Smooth muscle cell (in vitro differentiated cells): ENCODE results near the gene URB1. TPM values are rescaled to one million over a fixed set of nuclear protein-coding genes. Genes with fewer than 3 reads are reported as not detected.

Experiments
- DNase-seq: peaks from one replicate; lab custom pipeline; 2025; ENCODE audit not compliant: unreplicated experiment; lab: John Stamatoyannopoulos, UW
- H2AFZ ChIP-seq: fragments of 200-600 bp; sonication (generic); 2 replicates; pipeline ENCODE4 v1.6.0; 2016; ENCODE audit warnings: antibody characterized with exemption, low read depth, mild to moderate bottlenecking
- H3F3A ChIP-seq: fragments of 200-600 bp; sonication (generic); 2 replicates; pipeline ENCODE4 v1.6.0; 2017; ENCODE audit warnings: antibody characterized with exemption, low read depth
- H3K27ac ChIP-seq: fragments of 200-600 bp; sonication (generic); 2 replicates; pipeline ENCODE4 v1.5.1; 2016; ENCODE audit warnings: low read depth, mild to moderate bottlenecking
- H3K27me3 ChIP-seq: fragments of 200-600 bp; sonication (generic); 2 replicates; pipeline ENCODE4 v1.6.1; 2016; ENCODE audit warnings: low read depth, mild to moderate bottlenecking
- H3K36me3 ChIP-seq: fragments of 200-600 bp; sonication (generic); 2 replicates; pipeline ENCODE4 v1.5.1; 2016; ENCODE audit warnings: low read depth
- H3K4me1 ChIP-seq: fragments of 200-600 bp; sonication (generic); 2 replicates; pipeline ENCODE4 v1.5.1; 2016; ENCODE audit warnings: low read depth
- H3K4me2 ChIP-seq: fragments of 200-600 bp; sonication (generic); 2 replicates; pipeline ENCODE4 v1.6.0; 2016; ENCODE audit warnings: mild to moderate bottlenecking
- H3K4me3 ChIP-seq: fragments of 200-600 bp; sonication (generic); 2 replicates; pipeline ENCODE4 v1.5.1; 2016; ENCODE audit warnings: mild to moderate bottlenecking
- H3K79me2 ChIP-seq: fragments of 200-600 bp; sonication (generic); 2 replicates; pipeline ENCODE4 v1.6.0; 2016; ENCODE audit warnings: low read depth, mild to moderate bottlenecking
- H3K9ac ChIP-seq: fragments of 200-600 bp; sonication (generic); 2 replicates; pipeline ENCODE4 v1.6.0; 2016; ENCODE audit warnings: low read depth
- H3K9me3 ChIP-seq: fragments of 200-600 bp; sonication (generic); replicated peaks from 2 replicates; pipeline ENCODE4 v1.5.1; 2016; ENCODE audit warnings: low read depth
- H4K20me1 ChIP-seq: fragments of 200-600 bp; sonication (generic); 2 replicates; pipeline ENCODE4 v1.6.0; 2016; ENCODE audit warnings: low read depth
- CTCF ChIP-seq: fragments of 200-600 bp; sonication (generic); IDR thresholded peaks from 2 replicates; pipeline ENCODE4 v1.5.1; 2017; ENCODE audit warnings: borderline replicate concordance, mild to moderate bottlenecking, antibody characterized with exemption; ENCODE audit not compliant: insufficient read depth, poor library complexity, severe bottlenecking
- WGBS: methylation state at CpG from one replicate; pipeline ENCODE4 v1.1.7; 2016; ENCODE audit warnings: low lambda C conversion rate; 5-methylcytosine and 5-hydroxymethylcytosine counted together
- polyA plus RNA-seq: library from polyadenylated mRNA; unstranded; fragments of >200 nt; fragmentation: Nextera tagmentation; extraction: Ambion mirVana; gene quantifications from 2 replicates; pipeline ENCODE4 v1.2.1, GENCODE V29; 2016
- total RNA-seq: library from RNA; depleted of rRNA; stranded (reverse); fragments of >200 nt; gene quantifications from 2 replicates; pipeline ENCODE4 v1.2.3, GENCODE V29; 2014

URB1 gene
- total and polyA plus RNA-seq, 2 experiments from 2014 or later = 2.8 to 6.2 TPM

- TF ChIP-seq CTCF = no peak
- no peaks in the 10 kb centered on the region for H3K9me3 ChIP-seq
- no peak overlapping the region for H3K4me3 ChIP-seq
- no peaks in the 10 kb centered on the region for H3F3A ChIP-seq
- H3K27ac ChIP-seq = no peak overlapping the region
- no peak for DNase-seq
- H3K79me2 ChIP-seq = no peaks in the 10 kb centered on the region
- H4K20me1 ChIP-seq = no peaks in the 10 kb centered on the region
- H3K4me1 ChIP-seq = no peaks in the 10 kb centered on the region
- H3K9ac ChIP-seq = no peak overlapping the region
- H3K27me3 ChIP-seq = no peaks in the 10 kb centered on the region
- WGBS = 94% methylated on average over 9 of the region's 9 CpGs
- no peak overlapping the region for H2AFZ ChIP-seq
- H3K4me2 ChIP-seq = no peak overlapping the region
- H3K36me3 ChIP-seq = peaks cover 19% of the 10 kb centered on the region
Measured at GRCh38 chr21:32368386-32368785, 24.4 kb downstream of the URB1 start.

DNA sequence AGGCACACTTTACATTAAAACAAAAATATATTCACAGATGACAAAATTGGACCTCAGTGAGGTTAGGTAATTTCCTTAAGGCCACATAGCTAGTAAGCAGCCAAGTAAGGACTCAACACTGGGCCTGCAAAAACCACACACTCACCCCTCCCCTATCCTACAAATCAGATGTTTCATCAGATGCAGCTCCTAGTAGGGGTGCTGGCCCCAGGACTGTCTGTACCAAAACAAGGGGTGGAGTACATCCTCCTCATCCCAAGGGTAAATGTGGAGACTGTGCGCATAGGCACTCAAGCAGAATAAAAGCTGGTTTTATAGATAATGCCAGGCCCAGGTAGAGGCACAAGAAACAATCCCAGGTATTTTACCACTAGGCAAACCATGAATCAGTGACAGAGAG, 25.7 kb downstream of the URB1 start:
- Histone ChIP-seq H3K4me1 (no peaks in the 10 kb centered on the region), H3K79me2 (no peaks in the 10 kb centered on the region), H3K4me3 (no peak overlapping the region), H3K36me3 (peaks cover 11% of the 10 kb centered on the region), H3F3A (no peaks in the 10 kb centered on the region), H3K9me3 (no peaks in the 10 kb centered on the region), H3K27ac (no peak overlapping the region), H4K20me1 (no peaks in the 10 kb centered on the region), H3K27me3 (no peaks in the 10 kb centered on the region), H2AFZ (no peak overlapping the region), H3K4me2 (no peak overlapping the region), H3K9ac (no peak overlapping the region)
- DNase-seq = no peak
- TF ChIP-seq CTCF = no peak
- 100% methylated on average over 1 of the region's 1 CpG for WGBS

- H3K27ac ChIP-seq = no peak overlapping the region
- H3K4me1 ChIP-seq = no peaks in the 10 kb centered on the region
- H2AFZ ChIP-seq = no peak overlapping the region
- no peak overlapping the region for H3K4me2 ChIP-seq
- H3K4me3 ChIP-seq = no peak overlapping the region
- H3K79me2 ChIP-seq = no peaks in the 10 kb centered on the region
- DNase-seq = no peak
- WGBS = 93% methylated on average over 4 of the region's 4 CpGs
- no peak overlapping the region for H3K9ac ChIP-seq
- H3K9me3 ChIP-seq = no peaks in the 10 kb centered on the region
- peaks cover 11% of the 10 kb centered on the region for H3K36me3 ChIP-seq
- no peaks in the 10 kb centered on the region for H4K20me1 ChIP-seq
- no peaks in the 10 kb centered on the region for H3F3A ChIP-seq
- H3K27me3 ChIP-seq = no peaks in the 10 kb centered on the region
- no peak for TF ChIP-seq CTCF
Measured at GRCh38 chr21:32366191-32366590, 26.6 kb downstream of the URB1 start.

DNA sequence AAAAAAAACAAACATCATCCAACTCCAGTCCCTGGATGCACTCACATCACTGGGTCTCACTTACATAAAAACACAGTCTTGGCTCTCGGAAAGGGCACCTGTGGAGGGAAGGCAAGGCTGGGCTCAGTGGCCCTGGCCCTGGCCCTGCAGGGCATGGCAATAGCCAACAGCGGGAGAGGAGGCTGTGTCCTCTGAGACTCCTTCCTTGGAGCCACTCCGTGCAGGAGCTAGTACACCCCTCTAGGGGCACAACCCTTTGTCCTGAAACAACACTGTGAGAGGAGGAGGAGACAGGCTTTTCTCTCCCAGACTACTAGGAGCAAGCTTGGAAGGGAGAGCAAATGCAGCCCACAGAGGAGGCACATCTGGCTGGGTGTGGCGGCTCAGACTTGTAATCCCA, 28.0 kb downstream of the URB1 start:
- Histone ChIP-seq H3K4me3 (no peak overlapping the region), H3K27ac (no peak overlapping the region), H3K4me2 (no peak overlapping the region), H3K27me3 (no peaks in the 10 kb centered on the region), H3K4me1 (no peaks in the 10 kb centered on the region), H4K20me1 (no peaks in the 10 kb centered on the region), H3F3A (no peaks in the 10 kb centered on the region), H3K9me3 (no peaks in the 10 kb centered on the region), H3K79me2 (no peaks in the 10 kb centered on the region), H3K9ac (no peak overlapping the region), H3K36me3 (peaks cover 21% of the 10 kb centered on the region), H2AFZ (no peak overlapping the region)
- WGBS = 95% methylated on average over 4 of the region's 4 CpGs
- no peak for DNase-seq
- TF ChIP-seq CTCF = no peak
